Endodermal cell (in vitro differentiated cells): ENCODE data around the gene GLYATL1B. TPM values are rescaled to one million over a fixed set of nuclear protein-coding genes. Genes with fewer than 3 reads are reported as not detected.
"Not testable (repeated sequence)": the region's sequence is repeated elsewhere in the genome, so short reads cannot be mapped to it uniquely, and the experiment has no call there.

Source experiments
- DNase-seq: peaks from one replicate; pipeline ENCODE4 v3.0.0-alpha.2; 2017
- H3K27ac ChIP-seq: 2 replicates; pipeline ENCODE4 v1.5.1; 2013; ENCODE audit warnings: mild to moderate bottlenecking, low read depth, low read length, moderate library complexity
- H3K27me3 ChIP-seq: 2 replicates; pipeline ENCODE4 v1.6.1; 2013; ENCODE audit warnings: mild to moderate bottlenecking, low read length, moderate library complexity; ENCODE audit not compliant: insufficient read depth, control insufficient read depth, poor library complexity, severe bottlenecking
- H3K36me3 ChIP-seq: 2 replicates; pipeline ENCODE4 v1.7.0; 2013; ENCODE audit warnings: mild to moderate bottlenecking, low read length, moderate library complexity; ENCODE audit not compliant: control insufficient read depth, insufficient read depth
- H3K4me1 ChIP-seq: one replicate; pipeline ENCODE4 v1.7.0; 2013; ENCODE audit warnings: low read length; ENCODE audit not compliant: control insufficient read depth, insufficient read depth
- H3K4me3 ChIP-seq: 2 replicates; pipeline ENCODE4 v1.5.1; 2013; ENCODE audit warnings: mild to moderate bottlenecking, low read length, moderate library complexity
- H3K9ac ChIP-seq: 2 replicates; pipeline ENCODE4 v1.6.1; 2013; ENCODE audit warnings: mild to moderate bottlenecking, low read length, moderate library complexity; ENCODE audit not compliant: poor library complexity, severe bottlenecking; ENCODE audit errors: extremely low read depth
- H3K9me3 ChIP-seq: 2 replicates; pipeline ENCODE4 v1.6.1; 2013; ENCODE audit warnings: mild to moderate bottlenecking, low read length, moderate library complexity; ENCODE audit not compliant: control insufficient read depth
- H3K27ac Mint-ChIP-seq: 2 replicates; pipeline ENCODE4 v1.8.0; 2020; ENCODE audit warnings: mixed read lengths
- H3K27me3 Mint-ChIP-seq: 2 replicates; pipeline ENCODE4 v1.8.0; 2021; ENCODE audit warnings: mild to moderate bottlenecking, mixed read lengths; ENCODE audit not compliant: insufficient read depth
- H3K36me3 Mint-ChIP-seq: 2 replicates; pipeline ENCODE4 v1.8.0; 2020; ENCODE audit warnings: low read depth, mixed read lengths
- H3K4me1 Mint-ChIP-seq: 2 replicates; pipeline ENCODE4 v1.8.0; 2020; ENCODE audit warnings: mixed read lengths
- H3K4me3 Mint-ChIP-seq: 2 replicates; pipeline ENCODE4 v1.8.0; 2020; ENCODE audit warnings: mild to moderate bottlenecking, moderate library complexity, mixed read lengths
- H3K9me3 Mint-ChIP-seq: 2 replicates; pipeline ENCODE4 v1.8.0; 2020; ENCODE audit warnings: mild to moderate bottlenecking, mixed read lengths
- WGBS, 2 experiments: methylation state at CpG; one replicate each; pipeline versions ENCODE4 v1.1.5 to v1.1.7; 2013; ENCODE audit warnings: missing lambda C conversion rate in 2 of 2, mixed read lengths in 1 of 2; ENCODE audit not compliant: insufficient coverage in 1 of 2, insufficient read length in 1 of 2; 5-methylcytosine and 5-hydroxymethylcytosine counted together
- total RNA-seq, 2 donors: library from RNA; stranded (reverse); fragmentation: NEBNext Ultra II Directional in 1 of 2; extraction: Animal tissue kit (Norgen Biotek cat#: 25700) in 1 of 2; gene quantifications; 2 replicates in 1 of 2; 3 replicates in 1 of 2; pipeline ENCODE4 v1.2.1, GENCODE V29; 2021
- TF ChIP-seq, protein P1 (sequence below): fragments of 200-600 bp; sonication (generic); conservative IDR thresholded peaks from 2 replicates; pipeline ENCODE4 v1.5.0; 2021; ENCODE audit warnings: antibody characterized with exemption, mild to moderate bottlenecking

The GLYATL1B gene
- total RNA-seq, 2 donors from 2014 or later: not detected

DNA sequence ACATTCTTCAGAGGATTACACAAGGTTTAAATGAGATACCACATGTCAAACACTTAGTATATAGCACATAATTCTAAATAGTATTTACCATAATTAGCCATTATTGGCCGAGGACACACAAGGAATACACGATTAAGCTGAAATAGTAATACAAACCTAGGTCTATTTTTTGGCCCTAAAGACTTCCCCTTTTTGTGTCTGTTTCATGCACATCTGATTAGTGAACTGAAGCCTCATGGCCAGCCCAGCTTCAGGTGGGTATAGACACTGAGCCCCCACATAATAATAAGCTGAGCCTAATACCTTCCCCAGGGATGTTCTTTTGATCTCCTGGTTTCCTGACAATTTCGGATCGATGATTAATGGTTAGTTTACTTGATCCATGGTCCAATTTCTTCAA is 2.1 kb downstream of the GLYATL1B start:
- no peak overlapping the region for H3K9ac ChIP-seq
- WGBS, 2 experiments: 85 to 91% methylated on average over 2 to 4 of the region's 4 CpGs
- no peak overlapping the region for H3K27ac ChIP-seq
- Mint-ChIP-seq H3K27ac (no peak overlapping the region), H3K36me3 (no peaks in the 10 kb centered on the region), H3K4me3 (no peak overlapping the region), H3K4me1 (no peaks in the 10 kb centered on the region), H3K9me3 (no peaks in the 10 kb centered on the region), H3K27me3 (peaks cover 17% of the 10 kb centered on the region)
- no peaks in the 10 kb centered on the region for H3K27me3 ChIP-seq
- TF ChIP-seq, protein P1, sequence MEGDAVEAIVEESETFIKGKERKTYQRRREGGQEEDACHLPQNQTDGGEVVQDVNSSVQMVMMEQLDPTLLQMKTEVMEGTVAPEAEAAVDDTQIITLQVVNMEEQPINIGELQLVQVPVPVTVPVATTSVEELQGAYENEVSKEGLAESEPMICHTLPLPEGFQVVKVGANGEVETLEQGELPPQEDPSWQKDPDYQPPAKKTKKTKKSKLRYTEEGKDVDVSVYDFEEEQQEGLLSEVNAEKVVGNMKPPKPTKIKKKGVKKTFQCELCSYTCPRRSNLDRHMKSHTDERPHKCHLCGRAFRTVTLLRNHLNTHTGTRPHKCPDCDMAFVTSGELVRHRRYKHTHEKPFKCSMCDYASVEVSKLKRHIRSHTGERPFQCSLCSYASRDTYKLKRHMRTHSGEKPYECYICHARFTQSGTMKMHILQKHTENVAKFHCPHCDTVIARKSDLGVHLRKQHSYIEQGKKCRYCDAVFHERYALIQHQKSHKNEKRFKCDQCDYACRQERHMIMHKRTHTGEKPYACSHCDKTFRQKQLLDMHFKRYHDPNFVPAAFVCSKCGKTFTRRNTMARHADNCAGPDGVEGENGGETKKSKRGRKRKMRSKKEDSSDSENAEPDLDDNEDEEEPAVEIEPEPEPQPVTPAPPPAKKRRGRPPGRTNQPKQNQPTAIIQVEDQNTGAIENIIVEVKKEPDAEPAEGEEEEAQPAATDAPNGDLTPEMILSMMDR: no peak
- no peaks in the 10 kb centered on the region for H3K4me1 ChIP-seq
- no peak overlapping the region for H3K4me3 ChIP-seq
- H3K9me3 ChIP-seq: no peaks in the 10 kb centered on the region
- DNase-seq: no peak
- no peaks in the 10 kb centered on the region for H3K36me3 ChIP-seq

DNA sequence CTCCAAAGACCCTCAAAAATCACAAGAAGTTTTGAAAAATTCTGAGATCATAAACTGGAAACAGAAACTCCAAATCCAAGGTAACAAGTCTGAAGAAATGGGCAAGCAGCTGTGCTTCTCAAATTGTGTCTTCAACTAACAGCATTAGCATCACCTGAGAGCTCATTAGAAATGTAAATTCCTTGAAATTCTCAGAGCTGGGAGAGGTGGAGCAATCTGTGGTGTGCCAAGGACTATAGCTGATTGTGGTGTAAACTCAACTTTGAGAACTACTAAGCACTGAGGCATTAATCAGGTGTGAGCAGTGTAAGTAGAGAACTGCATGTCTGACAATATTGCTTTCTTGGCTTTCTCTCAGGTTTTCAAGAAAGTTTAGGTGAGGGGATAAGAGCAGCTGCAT is 7.5 kb downstream of the GLYATL1B start:
- not testable (repeated sequence) for H3K9me3 Mint-ChIP-seq, H3K27ac Mint-ChIP-seq, H3K4me1 ChIP-seq, H3K27me3 ChIP-seq, H3K36me3 ChIP-seq, DNase-seq, H3K4me3 ChIP-seq, H3K27ac ChIP-seq, H3K4me3 Mint-ChIP-seq, H3K36me3 Mint-ChIP-seq, H3K9ac ChIP-seq, H3K4me1 Mint-ChIP-seq, H3K9me3 ChIP-seq
- H3K27me3 Mint-ChIP-seq: peaks cover 23% of the 10 kb centered on the region

DNA sequence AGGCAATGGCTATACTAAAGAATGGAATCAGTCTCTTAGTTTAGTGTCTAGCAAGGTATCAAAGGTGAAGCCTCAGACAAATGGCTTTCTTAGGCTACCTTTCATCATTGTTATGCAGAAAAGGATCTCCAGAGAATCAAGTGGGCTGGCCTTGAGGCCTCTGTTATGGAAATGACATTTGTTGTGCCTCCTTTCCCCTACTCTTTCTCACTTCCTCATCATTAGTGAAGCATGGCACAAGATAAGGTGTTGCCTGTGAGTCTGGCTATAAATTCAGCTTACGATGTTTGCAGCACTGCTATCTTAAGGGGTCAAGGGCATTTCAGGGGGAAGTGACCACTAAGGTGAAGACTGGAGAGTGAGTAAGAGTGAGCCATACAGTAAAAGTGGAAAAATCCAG is 9.1 kb downstream of the GLYATL1B start:
- not testable (repeated sequence) for H3K4me3 ChIP-seq, H3K9ac ChIP-seq, H3K9me3 ChIP-seq, H3K4me3 Mint-ChIP-seq, H3K4me1 ChIP-seq, H3K27ac ChIP-seq, H3K27ac Mint-ChIP-seq, H3K27me3 ChIP-seq, H3K9me3 Mint-ChIP-seq, H3K36me3 ChIP-seq, H3K36me3 Mint-ChIP-seq, H3K4me1 Mint-ChIP-seq, DNase-seq
- 77 to 100% methylated on average over 1 of the region's 1 CpG for WGBS, 2 experiments
- H3K27me3 Mint-ChIP-seq: peaks cover 27% of the 10 kb centered on the region

- H3K9ac ChIP-seq, H3K4me3 ChIP-seq, H3K27me3 ChIP-seq, H3K27ac Mint-ChIP-seq, H3K36me3 Mint-ChIP-seq, H3K4me1 ChIP-seq, H3K9me3 ChIP-seq, H3K4me3 Mint-ChIP-seq, DNase-seq, H3K9me3 Mint-ChIP-seq, H3K27ac ChIP-seq, H3K36me3 ChIP-seq, H3K4me1 Mint-ChIP-seq: not testable (repeated sequence)
- peaks cover 35% of the 10 kb centered on the region for H3K27me3 Mint-ChIP-seq
- WGBS, 2 experiments: 71 to 89% methylated on average over 1 to 5 of the region's 5 CpGs
These were observed 10.0 kb downstream of the GLYATL1B start for GRCh38 chr11:59095972-59096575.
